Cardiac muscle cell (in vitro differentiated cells and primary cell): ENCODE measurements around the gene PCK1. TPM values are rescaled to one million over a fixed set of nuclear protein-coding genes. Genes with fewer than 3 reads are reported as not detected.

Source experiments
- DNase-seq, 2 donors: peaks; one replicate each; pipeline versions ENCODE4 v3.0.0 to v3.0.0-alpha.2; 2010 to 2017; ENCODE audit warnings: low read depth in 1 of 2, low spot score in 1 of 2
- H3K27ac ChIP-seq: fragments of 200-600 bp; sonication (generic); 2 replicates; pipeline ENCODE4 v1.5.1; 2016
- H3K27me3 ChIP-seq: fragments of 200-600 bp; sonication (generic); 2 replicates; pipeline ENCODE4 v1.6.0; 2016; ENCODE audit warnings: control low read depth
- H3K36me3 ChIP-seq: fragments of 200-600 bp; sonication (generic); 2 replicates; pipeline ENCODE4 v1.5.1; 2016; ENCODE audit warnings: control low read depth
- H3K4me1 ChIP-seq: fragments of 200-600 bp; sonication (generic); 2 replicates; pipeline ENCODE4 v1.8.1; 2017; ENCODE audit warnings: low read depth, mild to moderate bottlenecking, mixed run types
- H3K4me3 ChIP-seq: fragments of 200-600 bp; sonication (generic); 2 replicates; pipeline ENCODE4 v1.5.1; 2016; ENCODE audit warnings: mild to moderate bottlenecking
- H3K9me3 ChIP-seq: fragments of 200-600 bp; sonication (generic); 2 replicates; pipeline ENCODE4 v1.5.1; 2017; ENCODE audit warnings: low read depth, mild to moderate bottlenecking, control low read depth
- CTCF ChIP-seq: IDR thresholded peaks from 2 replicates; pipeline ENCODE4 v1.5.1; 2012; ENCODE audit warnings: low read depth, mild to moderate bottlenecking, low read length
- polyA plus RNA-seq: library from polyadenylated mRNA; unstranded; fragments of >200 nt; fragmentation: Nextera tagmentation; extraction: Ambion mirVana; gene quantifications from 2 replicates; pipeline ENCODE4 v1.2.1, GENCODE V29; 2016
- total RNA-seq: library from RNA; depleted of rRNA; stranded (reverse); fragments of >200 nt; gene quantifications from 2 replicates; pipeline ENCODE4 v1.2.3, GENCODE V29; 2016

The PCK1 gene
- total and polyA plus RNA-seq, 2 experiments from 2014 or later, result 1.6 TPM; not detected in 1

GRCh38 chr20:57592263-57593092 lies 31.6 kb downstream of the PCK1 start:
- no peak for DNase-seq
- Histone ChIP-seq H3K27ac (no peak overlapping the region), H3K4me3 (no peak overlapping the region), H3K27me3 (no peaks in the 10 kb centered on the region), H3K4me1 (no peaks in the 10 kb centered on the region), H3K36me3 (no peaks in the 10 kb centered on the region), H3K9me3 (no peaks in the 10 kb centered on the region)
- no peak for TF ChIP-seq CTCF

- H3K36me3 ChIP-seq, result no peaks in the 10 kb centered on the region
- H3K27ac ChIP-seq, result no peak overlapping the region
- no peaks in the 10 kb centered on the region for H3K27me3 ChIP-seq
- no peak overlapping the region for H3K4me3 ChIP-seq
- peaks cover 5% of the 10 kb centered on the region for H3K4me1 ChIP-seq
- no peak for DNase-seq
- no peaks in the 10 kb centered on the region for H3K9me3 ChIP-seq
- TF ChIP-seq CTCF, result no peak
Measured at GRCh38 chr20:57593134-57593886, 32.4 kb downstream of the PCK1 start.

- TF ChIP-seq CTCF, result peak; percentile 75
- no peaks in the 10 kb centered on the region for H3K9me3 ChIP-seq
- H3K4me3 ChIP-seq, result no peak overlapping the region
- peaks cover 7% of the 10 kb centered on the region for H3K4me1 ChIP-seq
- DNase-seq, result peak; percentile 46 to 78
- H3K36me3 ChIP-seq, result no peaks in the 10 kb centered on the region
- no peak overlapping the region for H3K27ac ChIP-seq
- H3K27me3 ChIP-seq, result no peaks in the 10 kb centered on the region
Measured at GRCh38 chr20:57594092-57594951, 33.4 kb downstream of the PCK1 start.

- H3K4me3 ChIP-seq, result no peak overlapping the region
- peaks cover 7% of the 10 kb centered on the region for H3K4me1 ChIP-seq
- no peaks in the 10 kb centered on the region for H3K27me3 ChIP-seq
- no peaks in the 10 kb centered on the region for H3K36me3 ChIP-seq
- DNase-seq, result no peak
- H3K27ac ChIP-seq, result no peak overlapping the region
- no peak for TF ChIP-seq CTCF
- no peaks in the 10 kb centered on the region for H3K9me3 ChIP-seq
Measured at GRCh38 chr20:57595041-57596030, 34.4 kb downstream of the PCK1 start.
